GM12875 (cell line): Measurements from ENCODE around the gene ZSCAN12.

ENCODE experiments used
- H3K4me3 ChIP-seq: one replicate; pipeline ENCODE4 v1.5.1; 2011; ENCODE audit warnings: low read depth, low read length, control low read depth
- TF ChIP-seq, protein P1 (sequence below): IDR thresholded peaks from 2 replicates; pipeline ENCODE4 v1.5.1; 2011; ENCODE audit warnings: low read depth, mild to moderate bottlenecking, control low read depth, inconsistent platforms, low read length, moderate library complexity, borderline replicate concordance; ENCODE audit not compliant: insufficient read depth

The ZSCAN12 gene

DNA sequence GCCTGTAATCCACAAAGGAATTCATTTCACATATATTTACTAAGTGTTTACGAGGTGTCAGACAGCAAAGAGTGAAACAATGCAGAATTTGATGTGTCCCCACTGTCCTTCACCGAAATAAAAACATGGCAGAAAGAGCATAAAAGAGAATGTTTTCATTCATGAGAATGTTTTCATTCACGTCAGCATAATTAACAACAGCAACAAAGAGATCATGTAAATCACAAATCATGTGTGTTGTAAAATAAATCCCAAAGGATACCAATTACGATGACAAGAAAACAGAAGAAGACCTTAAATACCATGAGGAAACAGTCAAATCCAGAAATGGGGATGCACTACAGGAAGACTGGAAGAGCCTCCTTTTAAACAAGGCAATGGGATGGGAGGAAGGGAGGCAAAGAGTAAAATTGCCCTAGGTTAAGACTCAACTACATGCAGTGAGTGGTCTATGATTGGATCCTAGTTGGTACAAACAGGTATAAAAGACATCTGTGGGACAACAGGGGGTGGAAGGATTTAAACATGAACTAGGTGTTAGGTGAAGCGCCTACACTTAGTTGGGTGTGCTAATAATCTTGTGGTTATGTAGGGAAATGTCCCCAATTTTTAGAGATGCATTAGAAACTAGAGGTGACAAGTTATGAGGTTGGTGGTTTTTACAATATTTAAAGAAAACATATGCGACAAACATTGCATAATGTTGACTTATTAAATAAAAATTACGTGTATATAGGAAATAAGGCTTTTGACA is 65.1 kb downstream of the ZSCAN12 start:
- no peak overlapping the region for H3K4me3 ChIP-seq
- TF ChIP-seq, protein P1, sequence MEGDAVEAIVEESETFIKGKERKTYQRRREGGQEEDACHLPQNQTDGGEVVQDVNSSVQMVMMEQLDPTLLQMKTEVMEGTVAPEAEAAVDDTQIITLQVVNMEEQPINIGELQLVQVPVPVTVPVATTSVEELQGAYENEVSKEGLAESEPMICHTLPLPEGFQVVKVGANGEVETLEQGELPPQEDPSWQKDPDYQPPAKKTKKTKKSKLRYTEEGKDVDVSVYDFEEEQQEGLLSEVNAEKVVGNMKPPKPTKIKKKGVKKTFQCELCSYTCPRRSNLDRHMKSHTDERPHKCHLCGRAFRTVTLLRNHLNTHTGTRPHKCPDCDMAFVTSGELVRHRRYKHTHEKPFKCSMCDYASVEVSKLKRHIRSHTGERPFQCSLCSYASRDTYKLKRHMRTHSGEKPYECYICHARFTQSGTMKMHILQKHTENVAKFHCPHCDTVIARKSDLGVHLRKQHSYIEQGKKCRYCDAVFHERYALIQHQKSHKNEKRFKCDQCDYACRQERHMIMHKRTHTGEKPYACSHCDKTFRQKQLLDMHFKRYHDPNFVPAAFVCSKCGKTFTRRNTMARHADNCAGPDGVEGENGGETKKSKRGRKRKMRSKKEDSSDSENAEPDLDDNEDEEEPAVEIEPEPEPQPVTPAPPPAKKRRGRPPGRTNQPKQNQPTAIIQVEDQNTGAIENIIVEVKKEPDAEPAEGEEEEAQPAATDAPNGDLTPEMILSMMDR = no peak

- TF ChIP-seq, protein P1 = no peak
- no peak overlapping the region for H3K4me3 ChIP-seq
Measured at GRCh38 chr6:28333599-28334018, 65.9 kb downstream of the ZSCAN12 start.

DNA sequence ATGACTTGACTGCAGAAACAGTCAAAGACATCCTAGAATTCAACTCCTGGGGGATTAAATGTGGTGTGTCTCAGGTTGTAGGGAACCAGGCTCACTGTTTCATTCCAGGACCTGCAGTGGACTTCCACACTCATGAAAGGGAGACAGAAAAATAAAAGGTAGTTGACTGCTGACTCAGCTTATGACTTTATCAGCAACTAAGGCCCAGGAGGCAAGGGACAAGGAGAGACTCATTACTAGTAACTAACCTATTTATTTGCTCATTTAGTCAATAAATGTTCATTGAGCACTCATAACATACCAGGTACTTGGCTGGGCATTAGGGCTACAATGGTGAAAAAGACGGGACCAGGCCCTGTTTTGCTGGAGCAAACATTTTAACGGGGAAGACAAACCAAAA is 66.5 kb downstream of the ZSCAN12 start:
- TF ChIP-seq, protein P1 = no peak
- no peak overlapping the region for H3K4me3 ChIP-seq

DNA sequence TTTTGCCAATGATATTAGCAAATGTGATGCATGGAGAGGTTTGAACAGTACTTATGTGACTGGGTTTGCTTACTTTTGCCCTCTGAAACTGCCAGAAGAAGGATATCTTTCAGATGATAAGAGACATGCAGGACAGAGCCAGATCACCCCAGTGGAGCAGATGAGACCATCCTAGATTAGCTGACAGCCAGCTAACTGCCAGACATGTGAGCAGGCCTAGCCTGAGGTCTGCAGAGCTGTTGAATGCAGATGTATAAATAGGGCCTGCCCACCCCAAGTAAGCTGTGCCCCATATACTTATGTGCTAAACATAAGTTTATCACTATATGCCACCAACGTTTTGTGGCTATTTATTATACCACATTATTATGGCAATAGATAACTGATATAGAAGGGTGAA is 69.5 kb downstream of the ZSCAN12 start:
- no peak overlapping the region for H3K4me3 ChIP-seq
- TF ChIP-seq, protein P1 = no peak
